ENCODE measurements around the gene POLR1C. TPM values are rescaled to one million over a fixed set of nuclear protein-coding genes. Genes with fewer than 3 reads are reported as not detected.
"Not testable (repeated sequence)": the region's sequence is repeated elsewhere in the genome, so short reads cannot be mapped to it uniquely, and the experiment has no call there.

Gene POLR1C
- total RNA-seq, 1 donor from 2014 or later: 33.0 TPM

DNA sequence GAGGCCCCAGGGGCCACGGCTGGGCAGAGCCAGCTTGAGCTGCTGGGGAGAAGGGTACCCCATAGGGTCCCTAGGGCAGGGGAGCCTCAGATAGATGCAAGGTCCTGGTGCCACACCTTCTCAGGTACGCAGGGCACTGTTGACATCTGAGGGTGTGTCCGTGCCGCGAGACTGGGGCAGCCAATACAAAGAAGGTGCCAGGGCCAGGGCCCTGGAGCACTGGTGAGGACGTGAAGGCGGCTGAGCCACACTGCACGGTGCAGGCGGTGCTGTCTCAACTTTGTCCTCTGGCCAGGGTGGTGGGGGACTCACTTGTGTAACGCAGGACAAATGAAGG is 6.1 kb upstream of the POLR1C start:
- ATAC-seq: peak; percentile 45

DNA sequence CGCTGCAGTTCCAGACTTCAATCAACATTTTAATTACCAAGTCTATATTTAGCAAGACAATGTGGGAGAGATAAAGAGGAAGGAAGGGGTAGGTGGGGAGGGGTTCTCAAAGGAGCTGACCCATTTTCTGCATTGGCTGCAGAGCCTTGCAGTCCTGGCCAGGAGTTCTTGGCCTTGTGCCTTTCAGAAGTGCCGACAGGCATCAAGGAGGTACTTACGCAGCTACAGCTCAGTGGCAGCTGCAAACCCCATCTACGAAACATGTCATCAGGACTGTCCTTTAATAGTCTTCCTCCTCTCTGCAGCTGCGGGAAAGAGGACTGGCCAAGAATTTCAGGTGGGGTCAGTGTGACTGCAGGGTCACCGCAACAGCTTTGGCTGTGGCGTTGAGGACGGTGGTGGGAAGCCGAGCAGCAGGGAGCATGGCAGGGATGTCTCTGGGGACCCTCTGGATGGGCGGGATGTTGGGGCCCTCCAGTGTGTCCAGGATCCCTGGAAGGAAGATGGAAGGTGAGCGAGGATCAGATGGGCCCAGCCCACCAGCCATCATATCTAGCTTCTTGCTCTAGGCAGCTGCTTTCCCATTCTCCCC is 5.0 kb upstream of the POLR1C start:
- ATAC-seq: no peak

DNA sequence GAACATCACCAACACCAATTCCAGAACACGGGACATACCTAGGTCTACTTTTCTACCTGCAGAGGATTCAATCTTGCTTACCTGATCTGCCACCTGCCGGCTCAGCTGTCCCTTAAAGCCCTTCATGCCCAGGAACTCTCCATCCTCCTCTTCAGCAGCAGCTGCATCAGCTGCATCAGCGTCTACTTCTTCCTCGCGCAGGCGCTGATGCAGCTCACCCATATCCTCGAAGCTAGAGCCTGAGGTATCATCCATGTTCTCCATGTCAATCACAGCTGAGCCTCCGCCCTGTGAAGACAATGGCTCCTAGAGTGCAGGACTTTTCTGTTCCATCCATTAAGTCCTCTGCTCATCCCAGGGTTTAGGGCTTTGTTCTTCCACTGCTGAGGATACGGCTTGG is 1.1 kb upstream of the POLR1C start:
- no peak for ATAC-seq

DNA sequence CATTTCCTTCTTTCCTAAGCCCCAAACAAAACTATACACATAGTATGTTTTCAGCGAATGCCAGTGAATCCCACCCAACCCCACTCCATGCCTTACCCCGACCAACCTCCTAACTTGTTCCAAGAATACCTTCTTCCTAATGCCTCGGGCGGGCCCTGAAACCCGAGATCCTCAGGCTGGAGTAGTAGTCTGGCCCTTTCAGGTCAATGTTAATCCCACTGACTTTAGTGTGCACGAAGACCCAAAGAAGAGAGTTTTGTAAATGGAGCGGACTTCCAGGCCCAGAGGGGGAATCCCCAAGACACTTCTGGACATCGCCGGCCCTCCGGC is 557 bp upstream of the POLR1C start:
- peak; percentile 7 for ATAC-seq

DNA sequence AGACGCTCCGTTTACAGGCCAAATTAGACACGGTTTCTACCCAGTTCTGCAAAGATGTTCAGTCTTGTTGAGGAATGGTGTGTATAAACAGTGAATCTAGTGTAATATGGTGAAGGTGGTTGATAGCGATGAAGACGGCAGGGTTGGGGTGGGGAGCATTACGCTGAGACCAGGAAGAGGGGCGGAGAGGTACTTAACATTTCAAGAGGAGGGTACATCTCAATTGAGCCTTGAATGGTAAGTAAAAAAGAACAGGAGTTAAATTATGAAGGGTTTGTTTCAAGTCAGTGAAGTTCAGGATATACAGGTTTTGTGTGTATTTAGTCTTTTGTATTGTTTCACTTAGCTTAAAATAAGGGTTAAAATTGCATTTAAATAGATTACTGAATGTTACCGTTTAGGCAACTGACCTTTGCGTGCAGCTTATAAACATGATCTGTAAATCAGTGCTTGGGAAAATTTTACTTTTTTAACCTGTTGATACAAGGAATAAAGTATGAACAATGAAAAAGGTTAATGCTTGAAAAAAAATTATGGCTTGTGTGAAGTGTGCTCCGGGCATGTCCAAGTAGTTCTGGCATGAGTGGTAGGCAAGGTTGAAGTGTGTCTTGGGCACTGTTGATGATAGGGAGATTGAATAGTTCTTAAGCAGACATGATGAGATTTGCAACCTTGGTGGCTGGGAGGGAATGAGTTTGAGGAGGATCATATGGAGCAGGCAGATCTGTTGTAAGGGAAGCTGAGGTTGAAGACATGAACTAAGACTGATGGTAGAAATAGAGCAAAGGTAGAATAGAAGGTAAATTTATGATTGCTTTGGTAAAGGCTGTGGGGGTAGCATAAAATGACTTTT is 842 bp downstream of the POLR1C start:
- ATAC-seq: no peak

DNA sequence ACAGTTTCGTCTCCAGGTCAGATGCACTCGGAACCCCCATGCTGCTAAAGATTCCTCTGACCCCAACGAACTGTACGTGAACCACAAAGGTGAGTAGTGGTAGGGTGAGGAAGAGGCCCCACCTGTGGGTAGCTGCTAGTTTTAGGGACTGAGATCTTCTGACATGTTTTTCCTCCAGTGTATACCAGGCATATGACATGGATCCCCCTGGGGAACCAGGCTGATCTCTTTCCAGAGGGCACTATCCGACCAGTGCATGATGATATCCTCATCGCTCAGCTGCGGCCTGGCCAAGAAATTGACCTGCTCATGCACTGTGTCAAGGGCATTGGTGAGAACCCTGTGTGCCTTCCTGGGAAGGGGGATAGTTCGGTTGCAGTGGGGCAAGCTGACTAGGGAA is 3.2 kb downstream of the POLR1C start:
- no peak for ATAC-seq

DNA sequence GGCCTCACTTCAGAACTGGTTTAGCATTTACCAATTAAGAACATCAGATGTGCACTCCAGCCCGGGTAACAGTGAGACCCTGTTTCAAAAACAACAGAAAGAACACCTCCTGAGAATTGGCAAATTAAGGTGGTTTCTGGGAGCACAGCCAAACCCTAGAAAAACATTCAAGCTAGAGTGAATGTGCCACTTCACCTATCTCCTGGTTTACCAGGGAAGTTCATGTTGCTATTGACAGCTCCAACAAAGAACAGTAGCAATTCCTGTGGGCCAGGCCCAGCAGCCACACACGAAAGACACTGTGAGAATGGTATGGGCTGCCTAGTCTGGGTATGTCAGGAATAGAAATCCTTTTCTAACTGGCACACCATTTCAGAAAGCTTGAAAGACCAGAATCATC is 4.9 kb downstream of the POLR1C start:
- no peak for ATAC-seq

DNA sequence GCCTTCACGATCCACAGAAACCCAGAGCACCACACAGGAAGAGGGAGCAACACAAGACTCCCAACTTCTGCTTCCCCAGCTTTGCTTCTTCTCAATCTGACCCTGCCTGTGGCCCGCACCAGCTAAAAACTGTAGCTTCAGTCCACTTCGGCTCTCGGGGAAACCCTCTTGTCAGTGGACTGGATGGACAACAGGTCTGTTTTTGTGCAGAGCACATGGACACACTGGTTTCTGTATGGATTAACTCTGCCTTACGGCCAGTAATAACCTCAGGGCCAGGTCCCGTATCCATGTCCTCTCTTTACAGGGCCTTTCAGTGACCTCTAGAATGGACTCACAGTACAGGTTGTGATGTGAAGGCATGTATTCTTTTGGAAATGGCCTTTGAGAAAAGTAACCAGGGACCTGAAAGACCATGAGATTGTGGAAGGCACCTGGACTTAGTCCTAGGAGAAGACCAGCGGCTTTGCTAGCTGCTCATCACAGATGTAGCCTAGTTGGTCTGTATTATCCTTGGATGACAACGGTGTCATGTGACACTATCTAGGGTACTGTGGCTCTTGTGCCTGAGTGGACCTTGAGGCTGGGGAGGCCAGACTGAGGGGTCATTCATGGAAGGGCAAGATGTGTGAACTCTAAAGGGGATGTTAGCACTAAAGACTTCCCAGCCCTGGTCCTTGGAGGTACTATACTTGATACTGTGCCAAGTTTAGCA is 5.8 kb downstream of the POLR1C start:
- peak; percentile 8 for ATAC-seq

DNA sequence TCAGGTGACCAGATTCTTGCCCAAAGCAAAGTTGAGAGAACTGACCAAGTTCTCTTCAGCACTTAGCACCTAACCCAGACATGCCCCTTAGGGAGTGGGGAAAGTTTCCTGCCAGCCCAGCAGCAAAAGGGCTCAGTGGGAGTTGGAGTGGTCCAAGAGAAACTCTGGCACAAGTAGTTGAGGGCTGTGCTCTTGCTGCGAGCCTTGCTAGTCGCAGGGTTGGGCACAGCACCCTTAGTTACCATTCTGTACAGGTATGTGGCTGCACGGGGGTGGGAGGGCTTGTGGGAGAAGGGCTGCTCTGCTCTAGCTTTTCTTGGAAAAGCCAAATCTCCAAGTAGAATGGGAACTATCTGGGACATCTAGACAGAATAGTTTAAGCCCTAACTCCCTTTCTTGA is 6.4 kb downstream of the POLR1C start:
- ATAC-seq: no peak

DNA sequence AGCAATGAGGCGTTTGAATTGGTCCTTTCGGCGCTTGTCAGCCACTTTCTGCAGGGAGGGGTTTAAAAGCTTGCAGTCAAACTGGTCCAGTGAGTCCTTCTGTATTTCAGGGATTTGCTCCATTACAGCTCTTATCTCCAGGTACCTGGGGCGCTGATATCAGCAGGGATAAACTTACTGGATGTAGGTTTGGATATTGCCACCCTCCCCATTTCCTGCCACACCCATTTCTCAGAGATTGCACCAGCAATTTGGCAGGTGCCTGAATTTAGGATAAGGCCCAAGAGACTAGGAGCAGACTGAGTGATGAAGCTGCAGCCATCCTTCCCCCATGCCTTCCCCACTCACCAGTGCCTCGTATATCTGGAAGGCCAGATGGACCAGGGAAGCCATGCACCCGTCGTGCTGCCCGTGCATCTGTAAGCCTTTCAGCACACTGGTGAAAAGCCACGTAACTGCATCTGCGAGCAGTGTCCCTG is 7.6 kb downstream of the POLR1C start:
- no peak for ATAC-seq

DNA sequence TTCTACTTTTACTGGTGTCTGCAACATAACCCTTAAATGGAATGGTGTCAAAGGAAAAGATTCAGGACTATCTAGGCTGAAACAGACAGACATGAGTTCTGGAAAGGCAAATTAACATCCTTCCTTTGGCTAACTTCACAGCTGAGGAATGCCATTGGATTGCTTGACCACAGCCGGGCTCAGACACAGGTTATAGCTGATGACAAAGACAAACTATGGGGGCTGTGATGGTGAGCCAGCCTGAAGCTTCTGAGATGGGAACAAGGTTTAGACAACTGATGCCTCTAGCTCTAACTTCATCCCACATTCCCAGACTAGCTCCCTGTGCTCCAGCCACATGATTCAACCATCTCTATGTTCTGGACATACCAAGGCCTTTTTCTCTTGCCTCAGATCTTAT is 15.3 kb downstream of the POLR1C start:
- ATAC-seq: no peak

DNA sequence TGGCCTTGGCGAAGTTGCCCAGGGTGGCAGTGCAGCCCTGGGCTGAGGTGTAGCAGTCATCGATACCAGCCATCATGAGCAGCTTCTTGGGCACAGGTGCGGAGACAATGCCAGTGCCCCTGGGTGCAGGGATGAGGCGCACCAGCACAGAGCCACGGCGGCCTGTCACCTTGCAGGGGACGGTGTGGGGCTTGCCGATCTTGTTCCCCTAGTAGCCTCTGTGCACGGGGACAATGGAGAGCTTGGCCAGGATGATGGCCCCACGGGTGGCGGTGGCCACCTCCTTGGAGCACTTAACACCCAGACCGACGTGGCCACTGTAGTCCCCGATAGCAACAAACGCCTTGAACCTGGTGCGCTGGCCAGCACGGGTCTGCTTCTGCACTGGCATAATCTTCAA is 22.1 kb downstream of the POLR1C start:
- ATAC-seq: not testable (repeated sequence)

DNA sequence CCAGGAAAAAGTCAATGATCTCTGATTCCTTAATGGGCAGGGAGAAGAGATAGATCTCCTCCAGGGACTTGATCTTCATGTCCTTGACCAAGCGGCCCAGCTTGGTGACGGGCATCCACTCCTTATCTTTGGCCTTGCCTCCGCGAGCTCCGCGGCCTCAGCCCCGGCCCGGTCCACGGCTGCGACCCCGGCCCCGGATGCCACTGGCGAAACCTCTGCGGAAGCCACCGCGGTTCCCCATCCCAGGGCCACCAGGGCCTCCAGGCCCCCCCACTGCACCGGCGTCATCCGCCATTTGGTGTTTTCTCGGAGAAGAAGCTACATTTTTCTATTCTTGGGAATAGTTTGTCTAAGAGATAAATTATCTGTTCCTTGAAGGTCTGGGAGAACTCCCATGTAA is 22.5 kb downstream of the POLR1C start:
- ATAC-seq: not testable (repeated sequence)

DNA sequence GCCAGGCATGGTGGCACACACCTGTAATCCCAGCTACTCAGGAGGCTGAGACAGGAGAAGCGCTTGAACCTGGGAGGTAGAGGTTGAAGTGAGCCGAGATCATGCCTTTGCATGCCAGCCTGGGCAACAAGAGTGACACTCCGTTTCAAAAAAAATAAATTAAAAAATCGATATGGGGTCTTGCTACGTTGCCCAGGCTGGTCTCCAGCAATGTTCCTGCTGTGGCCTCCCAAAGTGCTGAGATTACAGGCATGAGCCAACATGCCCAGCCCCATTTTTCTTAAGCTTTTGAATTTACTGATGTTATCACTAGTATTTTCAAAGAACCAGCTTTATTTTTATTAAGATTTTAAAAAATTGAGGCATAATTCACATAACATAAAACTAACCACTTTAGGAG is 23.6 kb downstream of the POLR1C start:
- ATAC-seq: no peak

DNA sequence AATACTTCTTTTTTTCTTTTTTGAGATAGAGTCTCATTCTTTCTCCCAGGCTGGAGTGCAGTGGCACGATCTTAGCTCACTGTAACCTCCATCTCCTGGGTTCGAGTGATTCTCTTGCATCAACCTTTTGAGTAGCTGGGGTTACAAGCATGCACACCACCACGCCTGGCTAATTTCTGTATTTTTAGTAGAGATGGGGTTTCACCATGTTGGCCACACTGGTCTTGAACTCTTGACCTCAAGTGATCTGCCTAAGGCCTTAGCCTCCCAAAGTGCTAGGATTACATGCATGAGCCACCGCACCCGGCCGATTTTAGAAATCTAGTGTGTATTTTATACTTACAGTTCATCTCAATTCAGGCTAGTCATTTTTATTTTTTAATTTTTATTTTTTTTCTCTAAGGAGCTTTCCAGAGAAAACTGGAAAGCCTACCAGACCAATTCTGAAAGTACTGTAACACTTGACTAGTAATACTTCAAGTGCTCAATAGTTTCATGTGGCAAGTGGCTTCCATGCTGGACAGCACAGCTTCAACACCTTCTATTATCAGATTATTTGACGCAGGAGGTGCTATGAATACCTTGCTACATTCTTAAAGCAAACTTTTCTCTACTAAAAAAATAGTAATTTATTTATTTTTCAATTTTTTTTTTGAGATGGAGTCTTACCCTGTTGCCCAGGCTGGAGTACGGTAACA is 25.0 kb downstream of the POLR1C start:
- ATAC-seq: no peak

DNA sequence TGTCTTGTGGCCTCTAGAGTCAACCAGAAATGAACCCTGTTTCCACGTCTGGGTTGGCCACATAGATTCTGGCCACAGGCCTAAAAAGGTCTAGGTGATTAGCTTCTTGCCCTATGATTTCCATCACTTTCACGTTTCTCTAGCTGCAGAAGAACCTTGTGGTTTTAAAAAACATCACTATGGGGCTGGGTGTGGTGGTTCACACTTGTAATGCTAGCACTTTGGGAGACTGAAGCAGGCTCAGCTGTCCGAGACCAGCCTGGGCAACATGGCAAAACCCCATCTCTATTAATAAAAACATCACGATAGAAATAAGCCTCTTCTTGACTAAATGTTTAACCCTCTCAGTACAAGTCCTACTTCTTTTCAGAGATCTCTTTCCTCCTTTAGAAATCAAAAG is 27.6 kb downstream of the POLR1C start:
- no peak for ATAC-seq

DNA sequence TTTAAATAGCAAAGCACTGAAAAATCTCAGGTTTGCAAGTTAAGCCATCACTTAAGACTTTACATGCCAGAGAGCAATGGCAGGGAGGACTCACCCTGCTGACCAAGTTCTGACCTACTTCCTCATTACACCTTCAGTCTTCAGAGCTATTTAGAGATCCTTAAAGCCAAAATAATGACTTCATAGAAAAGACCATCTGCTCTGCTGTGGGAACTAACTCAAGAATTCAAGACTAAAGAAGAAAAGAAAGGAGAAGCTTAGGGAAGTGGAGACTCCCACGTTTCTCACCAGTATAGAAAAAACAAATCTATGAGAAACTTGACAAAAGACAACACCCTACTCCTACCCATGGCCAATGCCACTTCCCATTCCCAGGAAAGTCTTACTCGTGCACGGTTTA is 30.3 kb downstream of the POLR1C start:
- ATAC-seq: no peak

DNA sequence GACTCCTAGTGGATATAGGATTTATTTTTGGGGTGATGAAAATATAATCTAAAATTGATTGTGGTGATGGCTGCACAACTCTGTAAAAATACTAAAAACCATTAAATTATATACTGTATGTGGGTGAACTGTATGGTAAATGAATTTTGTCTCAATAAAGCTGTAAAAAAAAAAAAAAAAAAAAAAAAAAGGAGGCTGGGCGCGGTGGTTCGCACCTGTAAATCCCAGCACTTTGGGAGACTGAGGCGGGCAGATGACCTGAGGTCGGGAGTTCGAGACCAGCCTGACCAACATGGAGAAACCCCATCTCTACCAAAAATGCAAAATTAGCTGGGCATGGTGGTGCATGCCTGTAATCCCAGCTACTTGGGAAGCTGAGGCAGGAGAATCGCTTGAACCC is 40.7 kb downstream of the POLR1C start:
- not testable (repeated sequence) for ATAC-seq

DNA sequence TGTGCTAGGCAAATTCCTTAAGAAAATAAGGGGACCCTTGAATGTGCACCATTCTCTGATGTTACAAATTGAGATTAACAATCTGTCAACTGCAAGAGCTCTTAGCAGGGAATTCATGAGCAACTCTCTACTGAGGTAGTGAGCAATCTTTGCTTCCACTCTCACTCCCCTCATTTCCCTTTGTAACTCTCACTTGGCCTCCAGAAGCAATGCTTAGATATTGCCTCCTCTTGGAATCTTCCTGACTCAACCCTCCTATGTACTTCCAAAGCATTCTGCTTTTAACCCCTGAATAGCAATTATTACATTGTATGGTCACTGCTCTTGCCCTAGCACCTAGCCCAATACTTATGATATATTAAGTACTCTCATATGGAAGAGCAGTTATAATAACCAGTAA is 42.4 kb downstream of the POLR1C start:
- no peak for ATAC-seq

DNA sequence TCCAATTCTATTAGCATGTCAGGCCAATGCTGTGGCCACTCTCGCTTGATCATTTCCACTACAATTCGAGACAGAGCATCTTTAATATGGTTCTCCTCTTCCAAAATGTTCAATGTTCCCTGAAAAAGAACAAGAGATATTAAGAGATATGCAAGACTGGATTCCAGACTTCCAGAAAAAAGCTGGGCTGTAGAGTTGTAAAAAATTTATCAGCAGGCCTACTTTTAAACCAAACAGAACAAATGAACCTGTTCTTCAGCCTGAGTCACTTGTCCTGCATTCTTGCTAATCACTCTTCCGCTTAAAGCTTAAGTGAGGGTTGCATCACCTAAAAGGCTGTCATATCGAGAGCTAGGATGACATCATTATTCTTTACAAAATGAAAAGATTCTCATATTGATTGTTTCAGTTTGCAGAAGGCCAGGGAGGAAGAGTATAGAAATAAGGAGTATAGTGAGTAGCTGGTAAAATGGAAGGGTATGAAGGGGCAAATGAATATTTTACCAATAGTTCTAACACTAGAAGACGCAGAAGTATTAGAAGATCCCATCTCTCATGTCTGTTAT is 54.1 kb downstream of the POLR1C start:
- peak; percentile 72 for ATAC-seq

Measured in esophagus mucosa (tissue), 1 donor.